GM23338 (cell line): Measurements from ENCODE around the gene EFHC2. TPM values are rescaled to one million over a fixed set of nuclear protein-coding genes. Genes with fewer than 3 reads are reported as not detected.
A peak's percentile ranks its signal among the peaks of the same experiment; 100 is the strongest.

Experiments
- ATAC-seq: fragments of 200-7000 bp; cut with Tn5 transposase; 3 replicates; pipeline ENCODE4 v1.9.1; 2020
- DNase-seq: peaks from one replicate; pipeline ENCODE4 v3.0.0-alpha.2; 2015; ENCODE audit warnings: low spot score
- H2AFZ ChIP-seq: fragments of 200-600 bp; sonication (generic); 2 replicates; pipeline ENCODE4 v1.8.0; 2016; ENCODE audit warnings: antibody characterized with exemption, mild to moderate bottlenecking, moderate library complexity
- H3F3A ChIP-seq: fragments of 200-600 bp; sonication (generic); replicated peaks from 2 replicates; pipeline ENCODE4 v1.8.0; 2017; ENCODE audit warnings: antibody characterized with exemption, mixed run types, low read depth
- H3K27ac ChIP-seq: fragments of 200-600 bp; sonication (generic); 2 replicates; pipeline ENCODE4 v1.6.1; 2016; ENCODE audit warnings: low read depth
- H3K27me3 ChIP-seq: fragments of 200-600 bp; sonication (generic); 2 replicates; pipeline ENCODE4 v1.8.0; 2016; ENCODE audit warnings: mild to moderate bottlenecking, mixed run types, moderate library complexity; ENCODE audit not compliant: insufficient read depth
- H3K36me3 ChIP-seq: fragments of 200-600 bp; sonication (generic); 2 replicates; pipeline ENCODE4 v1.8.0; 2016; ENCODE audit warnings: mild to moderate bottlenecking; ENCODE audit not compliant: insufficient read depth
- H3K4me1 ChIP-seq: fragments of 200-600 bp; sonication (generic); 2 replicates; pipeline ENCODE4 v1.8.0; 2016; ENCODE audit warnings: mild to moderate bottlenecking, moderate library complexity; ENCODE audit not compliant: insufficient read depth
- H3K4me2 ChIP-seq: fragments of 200-600 bp; sonication (generic); 2 replicates; pipeline ENCODE4 v1.7.1; 2017; ENCODE audit warnings: mixed run types
- H3K4me3 ChIP-seq: fragments of 200-600 bp; sonication (generic); 2 replicates; pipeline ENCODE4 v1.6.1; 2016; ENCODE audit warnings: mixed run types
- H3K79me2 ChIP-seq: fragments of 200-600 bp; sonication (generic); replicated peaks from 2 replicates; pipeline ENCODE4 v1.8.0; 2017; ENCODE audit warnings: mild to moderate bottlenecking; ENCODE audit not compliant: insufficient read depth
- H3K9me2 ChIP-seq: fragments of 200-600 bp; sonication (generic); 2 replicates; pipeline ENCODE4 v1.8.0; 2017; ENCODE audit not compliant: insufficient read depth
- H4K20me1 ChIP-seq: fragments of 200-600 bp; sonication (generic); replicated peaks from 2 replicates; pipeline ENCODE4 v1.8.0; 2017; ENCODE audit warnings: mild to moderate bottlenecking; ENCODE audit not compliant: insufficient read depth
- H3K27ac Mint-ChIP-seq: 2 replicates; pipeline ENCODE4 v1.8.0; 2020; ENCODE audit warnings: inconsistent platforms, mild to moderate bottlenecking, moderate library complexity, mixed read lengths
- H3K27me3 Mint-ChIP-seq: 3 replicates; pipeline ENCODE4 v1.8.0; 2022; ENCODE audit warnings: low read depth, mild to moderate bottlenecking, moderate library complexity, mixed read lengths, inconsistent platforms; ENCODE audit not compliant: insufficient read depth, poor library complexity
- H3K36me3 Mint-ChIP-seq: 3 replicates; pipeline ENCODE4 v1.8.0; 2021; ENCODE audit warnings: low read depth, mild to moderate bottlenecking, inconsistent platforms, moderate library complexity, mixed read lengths
- H3K4me1 Mint-ChIP-seq: 3 replicates; pipeline ENCODE4 v1.8.0; 2020; ENCODE audit warnings: mild to moderate bottlenecking, inconsistent platforms, mixed read lengths
- H3K4me3 Mint-ChIP-seq: 3 replicates; pipeline ENCODE4 v1.8.0; 2021; ENCODE audit warnings: moderate library complexity, mild to moderate bottlenecking, inconsistent platforms, mixed read lengths
- H3K9me3 Mint-ChIP-seq: 3 replicates; pipeline ENCODE4 v1.8.0; 2020; ENCODE audit warnings: moderate library complexity, mild to moderate bottlenecking, inconsistent platforms, mixed read lengths
- CREB1 ChIP-seq: fragments of 250-450 bp; sonication (Bioruptor Pico); IDR thresholded peaks from 2 replicates; pipeline ENCODE4 v1.5.0; 2020; ENCODE audit warnings: low read depth, mild to moderate bottlenecking, moderate library complexity
- CTCF ChIP-seq, 2 experiments: fragments of 200-600 bp in 1 of 2; sonication (generic) in 1 of 2; conservative IDR thresholded peaks; 2 replicates each; pipeline versions ENCODE4 v1.5.1 to v1.6.1; 2016 to 2017; ENCODE audit warnings: antibody characterized with exemption in 2 of 2, low read depth in 2 of 2, mild to moderate bottlenecking in 2 of 2, moderate library complexity in 1 of 2
- ETS1 ChIP-seq: IDR thresholded peaks from 2 replicates; pipeline ENCODE4 v1.6.1; 2016; ENCODE audit warnings: antibody characterized with exemption
- EZH2 ChIP-seq: fragments of 200-600 bp; sonication (generic); IDR thresholded peaks from one replicate; pipeline ENCODE4 v1.8.0; 2017; ENCODE audit warnings: antibody characterized with exemption, mild to moderate bottlenecking, low read depth; ENCODE audit not compliant: unreplicated experiment
- EZH2phosphoT487 ChIP-seq: fragments of 200-600 bp; sonication (generic); IDR thresholded peaks from one replicate; pipeline ENCODE4 v1.8.1; 2018; ENCODE audit warnings: antibody characterized with exemption; ENCODE audit not compliant: unreplicated experiment
- JUNB ChIP-seq: IDR thresholded peaks from one replicate; pipeline ENCODE4 v1.6.1; 2016; ENCODE audit warnings: antibody characterized with exemption; ENCODE audit not compliant: unreplicated experiment
- NANOG ChIP-seq: IDR thresholded peaks from 2 replicates; pipeline ENCODE4 v1.6.1; 2016; ENCODE audit warnings: antibody characterized with exemption, borderline replicate concordance
- POLR2AphosphoS5 ChIP-seq: IDR thresholded peaks from 2 replicates; pipeline ENCODE4 v1.6.1; 2016; ENCODE audit warnings: antibody characterized with exemption, low read depth
- STAT1 ChIP-seq: IDR thresholded peaks from one replicate; pipeline ENCODE4 v1.6.1; 2016; ENCODE audit warnings: antibody characterized with exemption; ENCODE audit not compliant: unreplicated experiment
- ZNF114 ChIP-seq: fragments of 250-450 bp; sonication (Bioruptor Pico); IDR thresholded peaks from 2 replicates; pipeline ENCODE4 v1.5.0; 2020; ENCODE audit warnings: mild to moderate bottlenecking, moderate library complexity
- ZNF331 ChIP-seq: fragments of 250-450 bp; sonication (Bioruptor Pico); IDR thresholded peaks from 2 replicates; pipeline ENCODE4 v1.5.0; 2020; ENCODE audit warnings: low read depth, mild to moderate bottlenecking, moderate library complexity
- polyA plus RNA-seq: library from polyadenylated mRNA; unstranded; fragments of >200 nt; fragmentation: Nextera tagmentation; extraction: Ambion mirVana; gene quantifications from 2 replicates; pipeline ENCODE4 v1.2.1, GENCODE V29; 2016
- total RNA-seq: library from RNA; depleted of rRNA; stranded (reverse); fragments of >200 nt; shearing (Covaris generic); gene quantifications from 2 replicates; pipeline ENCODE4 v1.2.3, GENCODE V29; 2014

EFHC2 gene
- total and polyA plus RNA-seq, 2 experiments from 2014 or later: 3.1 to 3.2 TPM

GRCh38 chrX:44183329-44183728 lies 160.1 kb downstream of the EFHC2 start:
- Mint-ChIP-seq H3K27ac (no peak overlapping the region), H3K27me3 (no peaks in the 10 kb centered on the region), H3K4me1 (no peaks in the 10 kb centered on the region), H3K36me3 (no peaks in the 10 kb centered on the region), H3K9me3 (no peaks in the 10 kb centered on the region), H3K4me3 (no peak overlapping the region)
- Histone ChIP-seq H2AFZ (no peak overlapping the region), H3F3A (no peaks in the 10 kb centered on the region), H3K79me2 (no peaks in the 10 kb centered on the region), H3K4me3 (no peak overlapping the region), H3K36me3 (no peaks in the 10 kb centered on the region), H3K9me2 (no peaks in the 10 kb centered on the region), H3K4me2 (no peak overlapping the region), H3K27me3 (no peaks in the 10 kb centered on the region), H4K20me1 (no peaks in the 10 kb centered on the region), H3K27ac (no peak overlapping the region), H3K4me1 (no peaks in the 10 kb centered on the region)
- TF ChIP-seq CTCF (conservative IDR thresholded peaks at IDR 0.05; ENCODE audit: low read depth in 2 of 2) (0 out of 4 replicates have a peak, but pooled peaks of 1 of the 2 experiments have one; percentile 0), NANOG (no peak)
- DNase-seq: no peak
- no peak for ATAC-seq

GRCh38 chrX:44178274-44179053 lies 165.0 kb downstream of the EFHC2 start:
- Histone ChIP-seq H3K4me3 (no peak overlapping the region), H3K4me2 (no peak overlapping the region), H3K4me1 (no peaks in the 10 kb centered on the region), H3K27me3 (no peaks in the 10 kb centered on the region), H4K20me1 (no peaks in the 10 kb centered on the region), H3K9me2 (no peaks in the 10 kb centered on the region), H3F3A (no peaks in the 10 kb centered on the region), H3K36me3 (no peaks in the 10 kb centered on the region), H3K79me2 (no peaks in the 10 kb centered on the region), H3K27ac (no peak overlapping the region), H2AFZ (no peak overlapping the region)
- Mint-ChIP-seq H3K4me1 (no peaks in the 10 kb centered on the region), H3K27ac (no peak overlapping the region), H3K36me3 (no peaks in the 10 kb centered on the region; the same call in 2 of the 3 replicates), H3K9me3 (no peaks in the 10 kb centered on the region; the same call in 2 of the 3 replicates), H3K27me3 (no peaks in the 10 kb centered on the region), H3K4me3 (no peak overlapping the region)
- DNase-seq (no peak), ATAC-seq (no peak)
- TF ChIP-seq EZH2phosphoT487: no peak
- no peak for TF ChIP-seq CTCF (conservative IDR thresholded peaks at IDR 0.05; ENCODE audit: low read depth in 2 of 2)

GRCh38 chrX:44175455-44175854 lies 168.0 kb downstream of the EFHC2 start:
- Histone ChIP-seq H4K20me1 (no peaks in the 10 kb centered on the region), H3K9me2 (no peaks in the 10 kb centered on the region), H3K27me3 (no peaks in the 10 kb centered on the region), H3K4me1 (no peaks in the 10 kb centered on the region), H3K79me2 (no peaks in the 10 kb centered on the region), H3K27ac (no peak overlapping the region), H3K4me2 (no peak overlapping the region), H3F3A (no peaks in the 10 kb centered on the region), H2AFZ (no peak overlapping the region), H3K4me3 (no peak overlapping the region), H3K36me3 (no peaks in the 10 kb centered on the region)
- Mint-ChIP-seq H3K27me3 (no peaks in the 10 kb centered on the region), H3K4me1 (no peaks in the 10 kb centered on the region), H3K36me3 (no peaks in the 10 kb centered on the region; the same call in 2 of the 3 replicates), H3K9me3 (no peaks in the 10 kb centered on the region; the same call in 2 of the 3 replicates), H3K4me3 (no peak overlapping the region), H3K27ac (no peak overlapping the region)
- no peak for DNase-seq
- ATAC-seq: no peak
- TF ChIP-seq JUNB (no peak), EZH2 (no peak), CTCF (conservative IDR thresholded peaks at IDR 0.05; ENCODE audit: low read depth in 2 of 2) (no peak), ZNF331 (no peak), POLR2AphosphoS5 (no peak), CREB1 (CRISPR knock-in tag) (no peak), STAT1 (no peak), ETS1 (no peak), EZH2phosphoT487 (no peak), ZNF114 (CRISPR knock-in tag) (no peak), NANOG (no peak)
